ENCODE results near the gene MYL12A. TPM values are rescaled to one million over a fixed set of nuclear protein-coding genes. Genes with fewer than 3 reads are reported as not detected.

MYL12A gene
- polyA plus RNA-seq, 1 experiment, result 579 TPM

DNA sequence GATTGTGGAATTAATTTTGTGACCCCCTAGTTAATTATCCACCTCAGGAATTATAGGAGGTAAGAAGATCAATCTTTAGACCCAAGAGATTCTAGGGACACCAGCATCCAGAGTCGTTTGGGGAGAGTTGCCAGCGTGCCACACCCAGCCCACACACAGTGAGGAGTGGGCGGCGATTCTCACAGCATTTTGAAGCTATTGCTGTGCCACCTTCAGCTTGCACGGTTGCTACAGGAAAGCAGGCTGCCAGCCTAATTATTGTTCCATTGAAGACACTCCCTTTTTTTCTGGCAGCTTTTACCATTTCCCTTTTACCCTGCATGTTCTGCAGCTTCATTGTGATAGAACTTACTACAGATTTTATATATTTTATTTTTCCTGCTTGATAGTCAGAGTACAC is 13.1 kb upstream of the MYL12A start:
- TF ChIP-seq, protein P1, sequence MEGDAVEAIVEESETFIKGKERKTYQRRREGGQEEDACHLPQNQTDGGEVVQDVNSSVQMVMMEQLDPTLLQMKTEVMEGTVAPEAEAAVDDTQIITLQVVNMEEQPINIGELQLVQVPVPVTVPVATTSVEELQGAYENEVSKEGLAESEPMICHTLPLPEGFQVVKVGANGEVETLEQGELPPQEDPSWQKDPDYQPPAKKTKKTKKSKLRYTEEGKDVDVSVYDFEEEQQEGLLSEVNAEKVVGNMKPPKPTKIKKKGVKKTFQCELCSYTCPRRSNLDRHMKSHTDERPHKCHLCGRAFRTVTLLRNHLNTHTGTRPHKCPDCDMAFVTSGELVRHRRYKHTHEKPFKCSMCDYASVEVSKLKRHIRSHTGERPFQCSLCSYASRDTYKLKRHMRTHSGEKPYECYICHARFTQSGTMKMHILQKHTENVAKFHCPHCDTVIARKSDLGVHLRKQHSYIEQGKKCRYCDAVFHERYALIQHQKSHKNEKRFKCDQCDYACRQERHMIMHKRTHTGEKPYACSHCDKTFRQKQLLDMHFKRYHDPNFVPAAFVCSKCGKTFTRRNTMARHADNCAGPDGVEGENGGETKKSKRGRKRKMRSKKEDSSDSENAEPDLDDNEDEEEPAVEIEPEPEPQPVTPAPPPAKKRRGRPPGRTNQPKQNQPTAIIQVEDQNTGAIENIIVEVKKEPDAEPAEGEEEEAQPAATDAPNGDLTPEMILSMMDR (IDR thresholded peaks at IDR 0.05; ENCODE audit: insufficient read depth, low read depth, low read length), result no peak
- Histone ChIP-seq H3K36me3 (ENCODE audit: control insufficient read depth, insufficient read depth, low read length) (no peaks in the 10 kb centered on the region), H3K27me3 (ENCODE audit: control insufficient read depth, insufficient read depth, low read length) (no peaks in the 10 kb centered on the region), H3K4me3 (ENCODE audit: low read depth, low read length) (no peak overlapping the region)
- ChIA-PET CTCF (interaction anchor here (0.5 to 1.8 kb wide), 2 partner anchors 11 to 12 kb away, joined by 3 to 7 read pairs; no protein-coding TSS in a partner anchor), POLR2A (no interaction called here)
- DNase-seq (ENCODE audit: low read depth), result no peak

DNA sequence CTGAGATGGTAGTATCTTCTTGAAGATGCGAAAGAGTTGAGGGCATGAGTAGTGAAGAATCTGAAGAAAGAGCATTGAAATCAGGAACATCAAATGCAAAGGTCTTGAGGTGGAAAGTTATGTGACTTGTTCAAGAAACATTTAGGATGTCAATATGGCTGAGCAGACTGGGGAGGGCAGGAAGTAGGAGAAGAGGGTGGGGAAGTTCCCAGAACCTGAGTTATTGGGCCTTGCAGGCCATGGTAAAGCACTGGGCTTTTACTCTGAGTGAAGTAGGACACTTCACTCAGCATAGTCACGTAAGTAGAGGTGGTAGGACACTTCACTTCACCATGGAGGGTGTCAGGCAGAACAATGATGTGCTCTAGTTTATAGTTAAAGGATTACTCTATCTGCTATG is 11.8 kb upstream of the MYL12A start:
- H3K4me3 ChIP-seq (ENCODE audit: low read depth, low read length), result no peak overlapping the region
- no peaks in the 10 kb centered on the region for H3K36me3 ChIP-seq (ENCODE audit: control insufficient read depth, insufficient read depth, low read length)
- H3K27me3 ChIP-seq (ENCODE audit: control insufficient read depth, insufficient read depth, low read length), result no peaks in the 10 kb centered on the region
- no peak for DNase-seq (ENCODE audit: low read depth)
- TF ChIP-seq, protein P1 (IDR thresholded peaks at IDR 0.05; ENCODE audit: insufficient read depth, low read depth, low read length), result no peak
- POLR2A ChIA-PET, result no interaction called here
- CTCF ChIA-PET, result interaction anchor here (1.8 kb wide), 1 partner anchor 10 kb away, joined by 7 read pairs; no protein-coding TSS in a partner anchor

DNA sequence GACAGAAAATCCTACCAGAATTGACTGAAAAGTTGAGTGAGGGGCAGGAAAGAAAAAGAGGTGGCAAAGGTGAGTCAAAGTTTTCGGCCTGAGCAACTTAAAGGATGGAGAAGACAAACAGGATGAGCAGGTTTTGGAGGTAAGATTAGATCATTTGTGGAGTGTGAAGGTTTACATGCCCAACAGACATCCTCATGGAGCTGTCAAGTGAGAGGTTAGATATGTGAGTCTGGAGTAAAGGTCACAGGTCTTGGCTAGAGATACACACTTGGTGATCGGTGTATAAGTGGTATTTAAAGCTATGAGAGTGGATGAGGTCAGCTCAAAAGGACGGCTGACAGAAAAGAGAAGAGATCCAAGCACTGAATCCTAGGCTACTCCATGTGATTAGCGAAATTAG is 11.1 kb upstream of the MYL12A start:
- no peaks in the 10 kb centered on the region for H3K27me3 ChIP-seq (ENCODE audit: control insufficient read depth, insufficient read depth, low read length)
- ChIA-PET POLR2A (no interaction called here), CTCF (no interaction called here)
- no peak overlapping the region for H3K4me3 ChIP-seq (ENCODE audit: low read depth, low read length)
- no peak for DNase-seq (ENCODE audit: low read depth)
- no peaks in the 10 kb centered on the region; the same call in 1 of the 2 replicates for H3K36me3 ChIP-seq (ENCODE audit: control insufficient read depth, insufficient read depth, low read length)
- TF ChIP-seq, protein P1 (IDR thresholded peaks at IDR 0.05; ENCODE audit: insufficient read depth, low read depth, low read length), result no peak

DNA sequence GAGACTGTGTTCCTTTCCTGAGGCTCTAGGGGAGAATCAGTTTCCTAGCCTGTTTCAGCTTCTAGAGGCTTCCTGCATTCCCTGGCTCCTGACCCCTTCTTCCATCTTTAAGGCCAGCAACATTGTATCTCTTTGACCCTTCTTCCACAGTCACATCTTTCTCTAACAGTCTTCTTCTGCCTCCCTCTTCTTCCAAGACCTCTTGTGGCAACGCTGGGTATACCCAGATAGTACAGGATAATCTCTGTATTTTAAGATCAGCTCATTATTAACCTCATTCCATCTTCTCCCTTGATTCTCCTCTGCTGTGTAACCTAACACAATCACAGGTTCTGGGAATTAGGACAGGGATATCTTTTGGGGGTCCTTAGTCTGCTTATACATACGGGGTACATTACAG is 8.9 kb upstream of the MYL12A start:
- Histone ChIP-seq H3K4me3 (ENCODE audit: low read depth, low read length) (no peak overlapping the region), H3K36me3 (ENCODE audit: control insufficient read depth, insufficient read depth, low read length) (no peaks in the 10 kb centered on the region; the same call in 1 of the 2 replicates), H3K27me3 (ENCODE audit: control insufficient read depth, insufficient read depth, low read length) (no peaks in the 10 kb centered on the region)
- DNase-seq (ENCODE audit: low read depth), result no peak
- CTCF ChIA-PET, result interaction anchor here (0.7 to 1.2 kb wide), 5 partner anchors 12 to 305 kb away, joined by 3 to 4 read pairs (median 3); no protein-coding TSS in a partner anchor
- POLR2A ChIA-PET, result no interaction called here
- TF ChIP-seq, protein P1 (IDR thresholded peaks at IDR 0.05; ENCODE audit: insufficient read depth, low read depth, low read length), result peak; percentile 15; the same call in 1 of the 2 replicates

DNA sequence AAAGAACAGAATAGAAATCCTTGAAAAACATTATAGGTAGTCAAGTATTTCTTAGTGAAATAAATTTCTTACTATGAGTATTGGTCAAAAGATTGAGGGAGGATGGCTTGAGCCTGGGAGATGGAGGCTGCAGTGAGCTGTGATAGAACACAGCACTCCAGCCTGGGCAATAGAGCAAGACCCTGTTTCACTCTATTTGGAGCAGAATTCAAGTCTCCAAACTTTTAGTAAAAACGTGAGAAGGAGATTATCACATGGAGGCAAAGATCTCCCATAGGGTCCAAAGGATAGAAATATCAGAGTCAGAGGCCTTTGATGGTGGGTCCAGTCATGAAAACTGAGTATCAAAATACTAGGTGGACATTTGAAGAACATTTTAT is 2.4 kb upstream of the MYL12A start:
- POLR2A ChIA-PET, result no interaction called here
- Histone ChIP-seq H3K36me3 (ENCODE audit: control insufficient read depth, insufficient read depth, low read length) (no peaks in the 10 kb centered on the region; the same call in 1 of the 2 replicates), H3K4me3 (ENCODE audit: low read depth, low read length) (peak overlapping the region; percentile 95), H3K27me3 (ENCODE audit: control insufficient read depth, insufficient read depth, low read length) (no peaks in the 10 kb centered on the region)
- CTCF ChIA-PET, result interaction anchor here (1.0 to 4.4 kb wide), 14 partner anchors 10 to 479 kb away, joined by 3 to 36 read pairs (median 5); no protein-coding TSS in a partner anchor
- DNase-seq (ENCODE audit: low read depth), result no peak
- TF ChIP-seq, protein P1 (IDR thresholded peaks at IDR 0.05; ENCODE audit: insufficient read depth, low read depth, low read length), result no peak
